CD4-positive, alpha-beta memory T cell (primary cell): ENCODE measurements around the gene TECRL. TPM values are rescaled to one million over a fixed set of nuclear protein-coding genes. Genes with fewer than 3 reads are reported as not detected.

Experiments used
- CTCF ChIA-PET: fragments of 350-600 bp; sonication (Branson Sonifier 250); formaldehyde crosslinking; loops from one replicate; lab custom pipeline; 2021; ENCODE audit warnings: inconsistent platforms; ENCODE audit not compliant: partially characterized antibody; lab: Charles Lee
- POLR2A ChIA-PET: fragments of 350-600 bp; sonication (Branson Sonifier 250); formaldehyde crosslinking; loops from one replicate; lab custom pipeline; 2021; ENCODE audit not compliant: partially characterized antibody; lab: Charles Lee
- DNase-seq, 5 donors: peaks; one replicate each; pipeline versions ENCODE4 v3.0.0 to v3.0.0-alpha.2; 2020 to 2022; ENCODE audit warnings: mixed read lengths in 1 of 5
- H3K27ac ChIP-seq: one replicate; pipeline ENCODE4 v1.7.0; 2013; ENCODE audit warnings: low read depth, low read length
- H3K27me3 ChIP-seq: 2 replicates; pipeline ENCODE4 v1.7.0; 2013; ENCODE audit warnings: mild to moderate bottlenecking, low read length, moderate library complexity; ENCODE audit not compliant: insufficient read depth
- H3K36me3 ChIP-seq: 2 replicates; pipeline ENCODE4 v1.7.0; 2013; ENCODE audit warnings: mild to moderate bottlenecking, low read length, moderate library complexity; ENCODE audit not compliant: insufficient read depth
- H3K4me1 ChIP-seq: 2 replicates; pipeline ENCODE4 v1.7.0; 2013; ENCODE audit warnings: mild to moderate bottlenecking, low read length, moderate library complexity; ENCODE audit not compliant: insufficient read depth
- H3K4me3 ChIP-seq, 2 donors: one replicate each; pipeline ENCODE4 v1.7.0; 2013; ENCODE audit warnings: low read length in 2 of 2, mild to moderate bottlenecking in 1 of 2
- H3K9me3 ChIP-seq, 2 donors: one replicate each; pipeline ENCODE4 v1.7.0; 2013; ENCODE audit warnings: low read length in 2 of 2, control low read depth in 1 of 2; ENCODE audit not compliant: control insufficient read depth in 1 of 2
- H3K27ac Mint-ChIP-seq, 7 donors: one replicate each; pipeline ENCODE4 v1.8.0; 2020 to 2021; ENCODE audit warnings: mixed read lengths in 7 of 7, mild to moderate bottlenecking in 6 of 7, inconsistent platforms in 3 of 7, moderate library complexity in 3 of 7
- H3K27me3 Mint-ChIP-seq, 2 donors: one replicate each; pipeline ENCODE4 v1.8.0; 2020 to 2021; ENCODE audit warnings: mixed read lengths in 2 of 2
- H3K36me3 Mint-ChIP-seq, 2 donors: one replicate each; pipeline ENCODE4 v1.8.0; 2020 to 2021; ENCODE audit warnings: mixed read lengths in 2 of 2, inconsistent platforms in 1 of 2, mild to moderate bottlenecking in 1 of 2
- H3K4me1 Mint-ChIP-seq, 4 donors: one replicate each; pipeline ENCODE4 v1.8.0; 2020 to 2021; ENCODE audit warnings: mixed read lengths in 4 of 4, mild to moderate bottlenecking in 1 of 4
- H3K4me3 Mint-ChIP-seq, 8 donors: one replicate each; pipeline ENCODE4 v1.8.0; 2020 to 2021; ENCODE audit warnings: mixed read lengths in 8 of 8, mild to moderate bottlenecking in 7 of 8, moderate library complexity in 6 of 8, inconsistent platforms in 3 of 8
- H3K9me3 Mint-ChIP-seq, 8 donors: one replicate each; pipeline ENCODE4 v1.8.0; 2020 to 2021; ENCODE audit warnings: mixed read lengths in 8 of 8, mild to moderate bottlenecking in 5 of 8, inconsistent platforms in 3 of 8, moderate library complexity in 1 of 8
- intact Hi-C: fragments of 100-400 bp; cut with micrococcal nuclease; formaldehyde crosslinking; loops from one replicate; pipeline ENCODE4 v1.15.1; 2023
- polyA plus RNA-seq, 2 donors: library from polyadenylated mRNA; unstranded; fragments of 300-500 nt; fragmentation: Illumina TruSeq; gene quantifications; one replicate each; pipeline ENCODE4 v1.2.3, GENCODE V29; 2021
- total RNA-seq, 2 experiments: library from RNA; stranded (reverse); gene quantifications; one replicate each; pipeline ENCODE4 v1.2.3, GENCODE V29; 2021

Gene TECRL
- total and polyA plus RNA-seq, 4 experiments from 2014 or later: not detected

- Histone ChIP-seq H3K4me1 (no peaks in the 10 kb centered on the region), H3K4me3 (no peak overlapping the region), H3K27ac (no peak overlapping the region), H3K27me3 (no peaks in the 10 kb centered on the region), H3K36me3 (no peaks in the 10 kb centered on the region), H3K9me3 (no peaks in the 10 kb centered on the region)
- no peaks in the 10 kb centered on the region for H3K4me1 Mint-ChIP-seq
- no peaks in the 10 kb centered on the region for H3K36me3 Mint-ChIP-seq
- ChIA-PET POLR2A (no interaction called here), CTCF (no interaction called here)
- intact Hi-C loops: no loop called here
- no peaks in the 10 kb centered on the region for H3K27me3 Mint-ChIP-seq
- no peak for DNase-seq
- H3K4me3 Mint-ChIP-seq: no peak overlapping the region
- no peak overlapping the region for H3K27ac Mint-ChIP-seq
- H3K9me3 Mint-ChIP-seq: peaks cover 0 to 14% (median 9%) of the 10 kb centered on the region in 8 donors
These were observed 82.0 kb downstream of the TECRL start for GRCh38 chr4:64327237-64327636.

GRCh38 chr4:64326507-64326906 is 82.7 kb downstream of the TECRL start:
- no peak overlapping the region for H3K4me3 Mint-ChIP-seq
- intact Hi-C loops: no loop called here
- POLR2A ChIA-PET: no interaction called here

GRCh38 chr4:64306255-64306565 is 103.0 kb downstream of the TECRL start:
- no peaks in the 10 kb centered on the region for H3K27me3 ChIP-seq
- CTCF ChIA-PET: no interaction called here
- H3K4me3 Mint-ChIP-seq: no peak overlapping the region
- H3K27ac Mint-ChIP-seq: no peak overlapping the region
- H3K4me3 ChIP-seq: no peak overlapping the region
- no peak for DNase-seq
- H3K36me3 Mint-ChIP-seq: no peaks in the 10 kb centered on the region
- intact Hi-C loops: no loop called here
- peaks cover 0 to 4% of the 10 kb centered on the region in 2 donors for H3K9me3 ChIP-seq
- H3K27ac ChIP-seq: no peak overlapping the region
- no peaks in the 10 kb centered on the region for H3K27me3 Mint-ChIP-seq
- POLR2A ChIA-PET: no interaction called here
- peaks cover 0 to 19% (median 5%) of the 10 kb centered on the region in 8 donors for H3K9me3 Mint-ChIP-seq
- no peaks in the 10 kb centered on the region for H3K36me3 ChIP-seq
- no peaks in the 10 kb centered on the region for H3K4me1 ChIP-seq
- no peaks in the 10 kb centered on the region for H3K4me1 Mint-ChIP-seq

More at GRCh38 chr4:64326507-64326906, 82.7 kb downstream of the TECRL start:
- Mint-ChIP-seq H3K9me3 (peaks cover 0 to 14% (median 8%) of the 10 kb centered on the region in 8 donors), H3K4me1 (no peaks in the 10 kb centered on the region), H3K27me3 (no peaks in the 10 kb centered on the region), H3K36me3 (no peaks in the 10 kb centered on the region), H3K27ac (no peak overlapping the region)
- DNase-seq: no peak
- H3K4me3 ChIP-seq: no peak overlapping the region
- CTCF ChIA-PET: no interaction called here
- no peaks in the 10 kb centered on the region for H3K4me1 ChIP-seq
- no peaks in the 10 kb centered on the region for H3K9me3 ChIP-seq
- no peak overlapping the region for H3K27ac ChIP-seq
- H3K36me3 ChIP-seq: no peaks in the 10 kb centered on the region
- no peaks in the 10 kb centered on the region for H3K27me3 ChIP-seq

- H3K9me3 Mint-ChIP-seq: peaks cover 0 to 18% (median 5%) of the 10 kb centered on the region in 8 donors
- H3K36me3 ChIP-seq: no peaks in the 10 kb centered on the region
- H3K27me3 Mint-ChIP-seq: no peaks in the 10 kb centered on the region
- no peaks in the 10 kb centered on the region for H3K36me3 Mint-ChIP-seq
- intact Hi-C loops: no loop called here
- no peak overlapping the region for H3K4me3 Mint-ChIP-seq
- H3K27ac Mint-ChIP-seq: no peak overlapping the region
- H3K27ac ChIP-seq: no peak overlapping the region
- ChIA-PET POLR2A (no interaction called here), CTCF (no interaction called here)
- no peaks in the 10 kb centered on the region for H3K27me3 ChIP-seq
- H3K4me1 ChIP-seq: no peaks in the 10 kb centered on the region
- no peak overlapping the region for H3K4me3 ChIP-seq
- H3K4me1 Mint-ChIP-seq: no peaks in the 10 kb centered on the region
- peaks cover 0 to 4% of the 10 kb centered on the region in 2 donors for H3K9me3 ChIP-seq
- no peak for DNase-seq
These were observed 103.5 kb downstream of the TECRL start for GRCh38 chr4:64305565-64306254.

- intact Hi-C loops: no loop called here
- CTCF ChIA-PET: no interaction called here
These were observed 136.8 kb downstream of the TECRL start for GRCh38 chr4:64272432-64272831.

GRCh38 chr4:64271601-64272081 is 137.6 kb downstream of the TECRL start:
- H3K36me3 ChIP-seq: no peaks in the 10 kb centered on the region
- H3K4me3 Mint-ChIP-seq: no peak overlapping the region
- POLR2A ChIA-PET: no interaction called here
- H3K4me3 ChIP-seq: no peak overlapping the region
- CTCF ChIA-PET: no interaction called here
- H3K4me1 Mint-ChIP-seq: no peaks in the 10 kb centered on the region
- no peaks in the 10 kb centered on the region for H3K9me3 ChIP-seq
- intact Hi-C loops: no loop called here
- DNase-seq: no peak
- H3K27me3 Mint-ChIP-seq: no peaks in the 10 kb centered on the region
- H3K27ac Mint-ChIP-seq: no peak overlapping the region
- H3K27me3 ChIP-seq: no peaks in the 10 kb centered on the region
- H3K4me1 ChIP-seq: no peaks in the 10 kb centered on the region
- peaks cover 0 to 23% (median 9%) of the 10 kb centered on the region in 8 donors for H3K9me3 Mint-ChIP-seq
- H3K36me3 Mint-ChIP-seq: no peaks in the 10 kb centered on the region
- H3K27ac ChIP-seq: no peak overlapping the region

More at GRCh38 chr4:64272432-64272831, 136.8 kb downstream of the TECRL start:
- H3K4me3 ChIP-seq: no peak overlapping the region
- H3K9me3 ChIP-seq: no peaks in the 10 kb centered on the region
- H3K4me1 Mint-ChIP-seq: no peaks in the 10 kb centered on the region
- H3K27ac ChIP-seq: no peak overlapping the region
- H3K4me3 Mint-ChIP-seq: no peak overlapping the region
- POLR2A ChIA-PET: no interaction called here
- H3K36me3 Mint-ChIP-seq: no peaks in the 10 kb centered on the region
- no peak for DNase-seq
- H3K27me3 ChIP-seq: no peaks in the 10 kb centered on the region
- no peaks in the 10 kb centered on the region for H3K27me3 Mint-ChIP-seq
- H3K4me1 ChIP-seq: no peaks in the 10 kb centered on the region
- H3K27ac Mint-ChIP-seq: no peak overlapping the region
- H3K9me3 Mint-ChIP-seq: peaks cover 0 to 18% (median 4%) of the 10 kb centered on the region in 8 donors
- H3K36me3 ChIP-seq: no peaks in the 10 kb centered on the region

GRCh38 chr4:64266669-64267068 is 142.6 kb downstream of the TECRL start:
- no peak overlapping the region for H3K27ac Mint-ChIP-seq
- no peaks in the 10 kb centered on the region for H3K27me3 Mint-ChIP-seq
- no peaks in the 10 kb centered on the region for H3K4me1 Mint-ChIP-seq
- no peak overlapping the region for H3K4me3 Mint-ChIP-seq
- H3K27ac ChIP-seq: no peak overlapping the region
- H3K9me3 Mint-ChIP-seq: peaks cover 0 to 38% (median 9%) of the 10 kb centered on the region in 8 donors
- H3K27me3 ChIP-seq: no peaks in the 10 kb centered on the region
- no peaks in the 10 kb centered on the region for H3K9me3 ChIP-seq
- CTCF ChIA-PET: no interaction called here
- intact Hi-C loops: no loop called here
- no peaks in the 10 kb centered on the region for H3K36me3 Mint-ChIP-seq
- H3K36me3 ChIP-seq: no peaks in the 10 kb centered on the region
- H3K4me3 ChIP-seq: no peak overlapping the region
- POLR2A ChIA-PET: no interaction called here
- DNase-seq: no peak
- no peaks in the 10 kb centered on the region for H3K4me1 ChIP-seq
